GM18909 (cell line): Measurements from ENCODE around the gene THYN1.
"Not testable (repeated sequence)": the region's sequence is repeated elsewhere in the genome, so short reads cannot be mapped to it uniquely, and the experiment has no call there.

Experiments
- ATAC-seq: cut with Tn5 transposase; IDR thresholded peaks from one replicate; pipeline ENCODE4 v1.9.1; 2021; ENCODE audit warnings: mild to moderate bottlenecking; ENCODE audit not compliant: unreplicated experiment, poor library complexity

The THYN1 gene

DNA sequence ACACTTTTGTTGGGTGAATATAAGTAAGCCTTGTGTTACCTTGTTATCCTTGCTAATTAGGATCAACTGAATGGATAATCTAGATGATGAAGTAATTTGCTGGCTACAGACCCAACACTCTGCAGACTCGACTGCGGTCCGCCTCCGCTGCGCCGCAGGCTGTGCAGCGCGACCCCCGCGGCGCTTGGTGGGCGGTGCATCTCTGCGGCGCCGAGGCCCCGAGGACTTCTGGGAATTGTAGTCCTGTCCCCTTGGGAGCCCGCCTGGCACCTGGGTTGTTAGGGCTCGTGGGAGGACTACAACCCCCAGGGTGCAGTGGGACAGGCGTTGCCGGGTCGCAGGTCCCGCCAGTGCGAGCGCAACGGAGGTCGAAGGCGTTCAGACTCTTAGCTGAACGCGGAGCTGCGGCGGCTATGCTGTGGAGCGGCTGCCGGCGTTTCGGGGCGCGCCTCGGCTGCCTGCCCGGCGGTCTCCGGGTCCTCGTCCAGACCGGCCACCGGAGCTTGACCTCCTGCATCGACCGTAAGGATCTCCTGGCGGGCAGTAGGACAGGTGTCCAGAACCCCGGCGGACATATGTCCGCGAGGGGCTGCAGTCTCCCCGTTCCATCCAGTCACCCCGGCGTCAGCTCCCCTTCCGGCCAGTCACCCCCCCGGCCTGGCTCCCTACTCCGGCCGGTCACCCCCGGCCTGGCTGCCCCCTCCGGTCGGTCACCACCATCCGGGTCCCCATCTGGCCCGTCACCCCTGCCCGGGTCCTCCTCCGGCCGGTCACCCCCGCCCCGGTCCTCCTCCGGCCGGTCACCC lies at the start of gene THYN1, which contains the start of gene ACAD8:
THYN1 (minus strand) TSS at position 165 of the 806 bp plus-strand sequence. CDS start 470 bp downstream, outside the sequence.
ACAD8 (plus strand) TSS at position 381 of the 806 bp plus-strand sequence; CDS start at position 414, 33 bp downstream.
- peak; percentile 99 for ATAC-seq

- no peak for ATAC-seq
Measured at GRCh38 chr11:134294664-134295063, 41.5 kb upstream of the THYN1 start.

GRCh38 chr11:134293119-134294113 lies 40.3 kb upstream of the THYN1 start:
- ATAC-seq = no peak

DNA sequence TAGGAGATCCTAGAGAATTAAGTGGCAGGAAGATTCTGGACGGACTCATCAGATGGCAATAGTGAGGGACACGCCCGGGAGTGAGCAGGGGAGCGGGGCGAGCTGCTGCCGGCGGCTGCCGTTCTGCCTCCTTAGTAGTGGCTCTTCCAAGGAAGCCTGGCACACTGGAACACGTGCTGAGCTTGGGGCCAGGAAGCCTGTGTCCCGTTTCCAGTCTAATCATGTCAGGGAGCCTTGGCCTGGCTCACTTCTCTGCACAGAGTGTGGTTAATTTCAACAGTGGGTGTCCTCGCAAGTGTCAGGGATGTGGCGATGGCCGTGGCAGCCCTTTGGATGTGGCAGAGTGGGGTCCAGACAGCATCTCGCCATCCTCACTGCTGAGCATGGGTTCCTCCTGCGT lies 39.5 kb upstream of the THYN1 start:
- no peak for ATAC-seq

DNA sequence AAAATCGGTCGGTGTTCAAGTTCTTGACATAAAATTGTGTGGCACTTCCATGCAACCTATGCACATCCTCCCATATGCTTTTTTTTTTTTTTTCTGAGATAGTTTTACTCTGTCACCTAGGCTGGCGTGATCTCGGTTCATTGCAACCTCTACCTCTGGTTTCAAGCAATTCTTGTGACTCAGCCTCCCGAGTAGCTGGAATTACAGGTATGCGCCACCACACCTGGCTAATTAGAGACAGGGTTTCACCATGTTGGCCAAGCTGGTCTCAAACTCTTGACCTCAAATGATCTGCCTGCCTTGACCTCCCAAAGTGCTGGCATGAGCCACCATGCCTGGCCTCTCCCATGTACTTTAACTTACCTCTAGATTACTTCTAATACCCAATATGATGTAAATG lies 38.0 kb upstream of the THYN1 start:
- no peak for ATAC-seq

GRCh38 chr11:134290646-134291045 lies 37.5 kb upstream of the THYN1 start:
- no peak for ATAC-seq

DNA sequence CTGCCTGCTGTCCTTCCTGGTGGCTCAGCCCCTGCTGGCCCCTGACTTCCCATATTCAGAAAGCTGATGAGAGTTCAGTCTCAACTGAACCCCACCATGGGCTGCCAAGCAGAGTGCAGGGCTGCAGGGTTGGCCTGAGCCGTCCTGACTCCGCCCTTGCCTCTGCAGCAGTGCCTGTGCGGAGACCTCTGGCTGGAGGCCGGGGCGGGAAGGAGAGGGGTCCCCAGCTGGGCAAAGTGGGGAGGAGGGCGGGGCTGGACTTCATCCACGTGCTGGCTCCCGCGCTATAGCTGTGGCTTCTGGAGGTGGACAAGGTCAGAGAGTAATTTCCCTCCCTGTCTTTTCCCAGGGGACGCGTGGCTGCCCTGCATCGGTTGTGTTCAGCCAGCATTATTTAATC lies 36.6 kb upstream of the THYN1 start:
- no peak for ATAC-seq

GRCh38 chr11:134289167-134289566 lies 36.0 kb upstream of the THYN1 start:
- no peak for ATAC-seq

- no peak for ATAC-seq
Measured at GRCh38 chr11:134288486-134288885, 35.3 kb upstream of the THYN1 start.

DNA sequence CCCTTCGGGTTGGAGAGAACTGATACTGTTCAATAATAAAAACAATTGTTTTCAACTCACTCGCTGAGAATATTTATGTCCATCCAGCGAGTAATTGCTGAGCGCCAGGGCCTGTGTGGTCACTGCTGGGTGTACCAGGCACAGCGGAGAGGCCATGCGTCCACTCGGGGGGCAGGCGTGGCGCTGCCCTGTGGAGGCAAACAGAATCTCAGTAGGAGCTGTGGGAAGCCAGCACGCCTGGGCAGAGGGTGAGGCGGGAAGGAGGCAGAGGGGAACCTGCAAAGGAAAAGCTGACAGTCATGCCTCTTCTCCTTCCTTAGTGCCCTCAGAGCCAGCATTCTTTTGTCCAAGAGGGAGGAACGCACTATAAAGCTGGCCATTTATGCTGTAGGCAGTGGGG lies 34.4 kb upstream of the THYN1 start:
- ATAC-seq = no peak

DNA sequence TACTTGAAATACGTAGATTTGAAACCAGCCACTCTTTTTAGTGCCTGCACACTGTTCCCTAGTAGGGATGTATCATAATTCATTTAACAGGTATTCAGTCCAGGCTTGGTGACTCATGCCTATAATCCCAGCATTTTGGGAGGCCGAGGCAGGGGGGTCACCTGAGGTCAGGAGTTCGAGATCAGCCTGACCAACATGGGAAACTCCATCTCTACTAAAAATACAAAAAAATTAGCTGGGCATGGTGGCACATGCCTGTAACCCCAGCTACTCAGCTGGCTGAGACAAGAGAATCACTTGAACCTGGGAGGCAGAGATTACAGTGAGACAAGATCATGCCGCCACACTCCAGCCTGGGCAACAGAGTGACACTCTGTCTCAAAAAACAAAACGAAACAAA lies 31.2 kb upstream of the THYN1 start:
- ATAC-seq = not testable (repeated sequence)

DNA sequence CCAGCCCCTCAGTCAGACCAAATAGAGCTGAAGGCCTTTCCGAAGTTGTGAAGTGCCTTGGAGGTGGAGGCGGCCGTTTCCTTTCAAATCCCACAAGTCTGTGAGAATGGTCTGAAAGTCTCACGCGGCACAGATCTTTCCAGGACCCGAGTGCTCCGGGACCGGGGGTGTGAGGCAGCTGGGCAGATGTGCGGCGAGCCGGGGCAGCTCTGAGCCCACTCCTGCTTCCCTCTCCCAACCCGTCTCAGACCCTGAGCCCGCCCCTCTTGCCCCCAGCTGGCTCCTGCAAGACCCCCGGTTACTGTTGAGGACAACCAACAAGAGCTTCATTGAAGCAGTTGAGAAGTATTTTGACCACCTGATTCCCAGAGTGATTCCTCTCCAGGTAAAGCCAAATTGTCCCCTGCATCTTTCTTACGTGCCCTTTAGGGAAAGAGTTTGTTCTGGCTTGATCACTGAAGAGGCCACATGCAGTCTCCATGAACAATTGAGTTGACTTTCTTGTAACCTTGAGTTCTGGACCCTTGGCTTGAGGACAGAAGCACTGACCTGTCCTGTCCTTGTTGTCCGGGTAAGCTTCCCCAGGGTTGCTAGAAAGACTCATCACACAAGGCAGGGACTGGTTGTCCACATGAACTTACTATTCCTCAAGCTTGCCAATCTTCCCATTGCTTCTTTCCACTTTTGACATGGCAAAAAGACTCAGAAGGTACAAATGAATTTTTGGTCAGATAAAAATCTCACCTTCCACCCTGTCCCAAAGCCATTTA lies 30.5 kb upstream of the THYN1 start:
- no peak for ATAC-seq

DNA sequence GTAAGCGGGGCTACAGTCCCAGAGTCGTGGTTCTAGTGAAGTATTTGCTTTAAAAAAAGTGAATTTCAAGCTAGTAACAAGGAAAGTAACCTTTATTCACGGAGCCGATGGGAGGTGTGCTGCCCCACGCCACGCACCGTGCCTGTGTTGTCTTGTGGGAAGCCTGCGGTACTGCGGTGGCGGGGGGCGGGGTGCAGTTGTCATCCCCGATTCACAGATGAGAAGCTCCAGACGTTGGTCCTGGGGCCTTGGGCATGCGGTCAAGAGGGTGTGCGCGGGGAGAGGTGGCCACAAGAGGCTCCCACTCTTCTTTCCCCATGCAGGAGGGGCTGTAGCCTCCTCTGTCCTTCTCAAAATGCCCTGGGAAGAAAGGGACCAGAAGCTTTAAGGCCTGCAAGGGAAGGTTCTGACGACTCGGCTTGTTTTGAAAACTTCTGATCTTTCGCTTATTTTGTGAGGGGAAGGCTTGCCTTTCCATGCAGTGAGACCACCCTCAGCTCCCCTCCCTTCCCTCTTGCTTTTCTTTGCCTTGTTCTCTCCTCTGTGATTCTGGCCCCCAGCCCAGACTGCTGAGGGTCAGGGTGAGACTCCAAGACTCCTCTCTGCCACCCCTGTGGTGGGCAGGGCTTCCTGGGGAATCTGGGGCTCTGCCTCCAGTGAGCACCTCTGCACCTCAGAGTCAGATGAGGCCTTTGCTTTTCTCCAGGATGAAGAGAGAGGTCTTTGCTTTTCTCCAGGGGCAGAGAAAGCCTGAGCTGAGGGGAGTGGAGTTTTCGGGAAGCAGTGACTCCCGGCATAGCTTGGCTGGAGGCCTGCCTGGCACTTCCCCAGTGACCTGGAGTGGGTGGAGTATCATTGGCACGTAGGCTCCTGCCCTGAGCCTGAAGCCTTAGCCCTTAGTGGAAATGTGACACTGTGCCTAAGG lies 29.2 kb upstream of the THYN1 start:
- ATAC-seq = no peak

GRCh38 chr11:134281635-134282034 lies 28.5 kb upstream of the THYN1 start:
- not testable (repeated sequence) for ATAC-seq

DNA sequence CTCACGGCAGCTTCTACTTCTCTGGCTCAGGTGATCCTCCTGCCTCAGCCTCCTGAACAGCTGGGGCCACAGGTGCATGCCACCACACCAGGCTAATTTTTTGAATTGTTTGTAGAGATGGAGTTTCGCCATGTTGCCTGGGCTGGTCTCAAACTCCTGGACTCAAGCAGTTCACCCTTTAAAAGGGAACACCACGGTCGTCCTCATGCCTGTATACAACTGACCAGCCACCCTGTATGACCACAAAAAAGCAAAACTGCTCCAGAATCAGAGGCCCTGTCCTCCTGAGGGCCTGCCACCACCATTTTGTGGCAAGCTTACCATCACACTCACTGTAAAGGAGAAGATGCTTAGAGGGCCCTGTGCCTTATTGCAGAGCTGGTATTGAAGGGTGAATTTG lies 25.2 kb upstream of the THYN1 start:
- ATAC-seq = no peak

- no peak for ATAC-seq
Measured at GRCh38 chr11:134277183-134278001, 24.2 kb upstream of the THYN1 start.

DNA sequence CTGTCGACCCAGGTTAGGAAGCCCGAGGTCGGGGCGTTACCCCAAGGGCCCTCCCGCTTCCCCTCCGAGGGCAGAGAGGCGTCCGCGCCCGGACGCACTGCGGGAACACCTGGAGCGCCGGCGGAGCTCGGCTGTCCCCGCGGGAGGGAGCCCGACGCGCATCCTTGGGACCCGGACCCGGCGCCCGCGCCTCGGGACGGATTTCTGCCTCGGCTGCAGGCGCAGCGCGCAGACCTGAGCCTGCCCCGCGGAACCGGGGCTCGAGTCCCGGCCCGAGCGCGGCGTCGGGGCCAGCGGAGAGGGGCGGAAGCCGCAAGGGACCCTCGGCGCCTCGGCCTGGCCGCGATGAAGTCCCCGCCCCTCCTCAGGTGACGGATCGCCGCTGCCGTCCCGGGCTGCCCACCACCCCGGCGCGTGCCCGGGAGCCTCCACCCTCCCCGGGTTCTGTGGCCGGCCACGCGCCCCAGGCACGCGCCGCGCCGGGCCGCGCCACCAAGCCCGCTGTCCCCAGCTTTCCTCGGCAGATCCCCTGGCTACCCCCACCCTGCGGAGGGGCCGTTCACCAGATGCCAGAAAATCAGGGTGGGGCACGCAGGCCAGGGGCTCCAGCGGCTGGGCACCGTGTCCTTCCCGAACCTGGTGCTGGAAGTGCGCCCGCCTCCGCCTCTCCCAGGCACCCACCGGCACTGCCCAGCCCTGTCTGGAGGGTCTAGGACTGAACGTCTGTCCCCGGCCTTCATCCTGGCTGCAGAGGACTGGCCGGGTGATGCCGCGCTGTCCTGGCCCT lies 23.4 kb upstream of the THYN1 start:
- ATAC-seq = no peak
